HG03378 (cell line): ENCODE results near the gene HEBP1.

ENCODE experiments used
- ATAC-seq: cut with Tn5 transposase; IDR thresholded peaks from one replicate; pipeline ENCODE4 v1.9.1; 2021; ENCODE audit warnings: mild to moderate bottlenecking, moderate library complexity; ENCODE audit not compliant: unreplicated experiment

HEBP1 gene

DNA sequence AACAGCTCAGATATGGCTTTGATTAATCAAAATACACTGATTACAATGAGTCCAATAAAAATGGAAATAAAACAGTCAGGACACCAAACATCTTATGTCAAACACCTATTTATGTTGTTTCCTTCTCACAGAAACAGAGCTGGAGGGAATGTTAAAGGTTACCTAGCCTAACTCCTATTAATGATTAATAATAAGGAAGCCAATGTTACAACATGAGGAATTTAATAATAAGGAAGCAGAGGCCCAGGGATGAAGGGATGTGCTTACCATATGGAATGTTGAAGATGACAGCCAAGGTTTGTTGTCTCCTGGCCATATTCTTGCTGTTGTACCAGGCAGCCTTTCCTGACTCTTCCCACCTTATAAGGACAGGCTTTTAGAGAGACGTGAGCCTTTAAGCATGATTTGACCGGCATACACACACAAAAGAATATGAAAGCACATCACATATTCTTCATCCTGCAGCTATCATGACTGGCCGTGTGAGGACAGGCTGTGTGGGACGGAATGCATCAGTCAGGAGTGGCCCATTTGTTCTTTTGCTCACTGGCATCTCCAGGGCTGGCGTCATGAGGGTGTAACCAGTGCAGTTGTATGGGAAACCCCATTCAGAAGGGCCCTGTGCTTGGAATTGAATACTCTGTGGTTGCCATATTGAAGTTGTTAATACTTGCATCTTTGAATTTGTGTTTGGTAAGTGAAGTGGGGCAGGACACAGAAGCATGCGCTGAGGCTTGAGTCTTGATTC is 45.0 kb downstream of the HEBP1 start:
- no peak for ATAC-seq

DNA sequence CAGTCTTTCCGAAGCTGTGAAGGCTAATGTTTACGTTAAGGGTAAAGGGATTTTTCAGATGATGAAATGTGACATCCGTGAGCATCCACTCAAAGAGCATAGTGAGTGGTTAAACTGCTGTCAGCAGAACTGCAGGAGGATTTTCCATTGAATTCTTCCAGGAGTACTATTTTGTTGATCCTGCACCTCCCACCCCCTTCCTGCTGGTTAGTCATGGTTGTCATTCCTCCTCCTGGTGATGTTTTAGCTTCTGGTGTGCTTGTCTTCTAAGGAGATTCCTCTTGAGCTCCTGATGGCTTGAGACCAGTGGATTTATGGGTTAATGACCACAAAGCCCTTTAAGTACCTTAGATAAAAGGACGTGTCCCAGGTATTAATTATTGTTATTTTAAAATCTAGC is 45.7 kb downstream of the HEBP1 start:
- ATAC-seq, result no peak

GRCh38 chr12:12952036-12952435 is 48.0 kb downstream of the HEBP1 start, which contains the start of gene GPRC5D:
GPRC5D (minus strand) TSS chr12:12952170; CDS start chr12:12950384, 1,786 bp downstream.
- ATAC-seq, result no peak

DNA sequence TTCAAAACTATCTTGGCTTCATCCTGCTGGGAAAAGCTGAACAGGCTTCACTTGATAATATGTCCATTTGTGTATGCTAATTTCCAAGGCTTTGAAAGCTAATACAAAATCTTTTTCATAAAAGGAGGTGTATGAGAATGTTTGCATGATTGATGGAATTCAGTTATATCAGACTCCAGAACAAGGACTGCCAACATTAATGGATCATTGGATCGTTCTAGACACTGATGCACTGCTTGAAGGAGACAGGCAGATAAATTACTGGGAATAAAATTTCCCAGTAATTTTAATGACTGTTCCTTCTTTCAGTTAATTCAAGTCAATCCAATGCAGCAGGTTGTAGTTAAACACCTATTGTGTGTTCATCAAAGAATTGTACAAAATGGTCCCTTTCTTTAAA is 48.6 kb downstream of the HEBP1 start:
- ATAC-seq, result no peak

GRCh38 chr12:12947902-12948301 is 52.2 kb downstream of the HEBP1 start:
- no peak for ATAC-seq

DNA sequence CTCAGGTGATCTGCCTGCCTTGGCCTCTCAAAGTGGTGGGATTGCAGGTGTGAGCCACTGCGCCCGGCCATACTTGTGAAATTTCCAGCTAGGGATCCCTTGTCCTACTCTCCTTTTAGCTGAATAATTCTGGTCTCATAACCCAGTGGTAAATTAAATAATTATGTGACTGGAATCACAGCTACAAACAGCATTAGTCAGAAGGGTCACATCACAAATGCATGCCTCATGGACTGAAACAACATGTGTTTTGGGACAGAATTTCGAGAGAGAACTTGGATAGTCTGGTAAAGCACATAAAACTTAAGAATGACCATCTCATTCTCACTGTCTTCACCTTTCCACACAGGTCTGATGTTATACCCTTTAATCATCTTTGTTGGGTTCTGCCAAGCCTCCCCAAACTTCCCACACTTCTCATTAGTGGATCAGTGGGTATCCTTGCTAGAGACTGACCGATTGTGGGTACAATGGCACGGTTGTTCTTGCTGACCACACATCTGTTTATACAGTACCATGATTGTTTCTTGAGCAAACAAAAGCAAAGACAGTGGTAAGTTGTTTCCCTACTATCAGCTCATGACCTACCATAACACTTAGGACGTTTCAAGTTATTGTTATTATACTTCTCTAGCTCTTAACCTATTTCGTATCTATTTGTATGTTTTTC is 53.2 kb downstream of the HEBP1 start:
- no peak for ATAC-seq

GRCh38 chr12:12945591-12945990 is 54.5 kb downstream of the HEBP1 start:
- no peak for ATAC-seq

GRCh38 chr12:12943586-12944260 is 56.3 kb downstream of the HEBP1 start:
- ATAC-seq, result no peak

- ATAC-seq, result no peak
These were observed 58.4 kb downstream of the HEBP1 start for GRCh38 chr12:12941450-12942350.

DNA sequence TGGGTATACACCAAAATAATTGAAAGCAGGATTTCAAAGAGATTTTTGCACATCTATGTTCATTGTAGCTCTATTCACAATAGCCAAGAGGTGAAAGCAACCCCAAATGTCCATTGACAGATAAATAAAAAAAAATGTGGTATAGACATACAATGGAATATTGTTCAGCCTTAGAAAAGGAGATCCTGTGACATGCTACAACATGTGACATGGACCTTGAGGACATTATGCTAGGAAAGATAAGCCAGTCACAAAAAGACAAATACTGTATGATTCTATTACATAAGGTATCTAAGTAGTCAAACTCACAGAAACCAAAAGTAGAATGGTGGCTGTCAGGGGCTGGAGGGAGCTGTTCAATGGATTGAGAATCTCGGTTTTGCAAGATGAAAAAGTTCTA is 60.2 kb downstream of the HEBP1 start:
- no peak for ATAC-seq

DNA sequence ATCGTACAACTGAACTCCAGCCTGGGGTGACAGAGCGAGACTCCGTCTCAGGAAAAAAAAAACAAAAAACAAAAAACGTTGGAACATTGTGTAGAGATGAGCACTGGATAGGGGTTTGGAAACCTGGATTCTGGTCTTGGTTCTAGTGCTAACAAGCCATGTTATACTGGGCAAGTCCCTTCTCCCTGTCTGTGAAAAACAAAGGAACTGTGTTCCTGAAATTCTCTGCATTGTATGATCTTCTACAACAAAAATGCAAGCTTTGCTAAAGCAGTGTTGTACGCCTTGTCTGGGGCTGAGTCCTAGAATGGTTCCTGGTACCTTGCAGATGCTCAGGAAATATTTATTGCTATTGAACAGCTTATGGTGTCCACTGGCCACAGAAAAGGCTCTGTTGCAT is 61.5 kb downstream of the HEBP1 start:
- no peak for ATAC-seq

GRCh38 chr12:12936983-12937491 is 63.0 kb downstream of the HEBP1 start:
- ATAC-seq, result no peak

DNA sequence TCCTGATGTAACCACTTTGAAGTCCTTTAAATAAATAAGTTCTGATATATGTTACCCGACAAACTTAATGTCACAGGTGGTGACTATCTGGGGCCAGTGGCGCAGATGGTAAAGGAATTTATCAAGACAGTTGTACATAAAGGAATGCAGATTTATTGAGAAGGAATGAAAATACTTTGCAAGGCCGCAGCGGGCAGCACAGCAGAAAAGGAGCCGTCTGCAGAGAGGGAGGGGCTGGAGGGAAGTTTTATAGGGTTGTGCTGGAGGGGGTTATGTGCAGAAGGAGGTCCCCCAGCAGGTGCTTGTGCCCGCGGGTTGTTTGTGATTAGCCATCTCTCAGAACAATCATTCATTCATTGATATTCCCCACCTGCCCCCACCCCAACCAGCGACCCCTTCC is 65.5 kb downstream of the HEBP1 start:
- ATAC-seq, result no peak

GRCh38 chr12:12933742-12934141 is 66.3 kb downstream of the HEBP1 start:
- ATAC-seq, result no peak

- ATAC-seq, result no peak
These were observed 69.3 kb downstream of the HEBP1 start for GRCh38 chr12:12930633-12931219.

- ATAC-seq, result no peak
These were observed 70.4 kb downstream of the HEBP1 start for GRCh38 chr12:12929696-12930095.

- ATAC-seq, result no peak
These were observed 72.6 kb downstream of the HEBP1 start for GRCh38 chr12:12927211-12928079.

DNA sequence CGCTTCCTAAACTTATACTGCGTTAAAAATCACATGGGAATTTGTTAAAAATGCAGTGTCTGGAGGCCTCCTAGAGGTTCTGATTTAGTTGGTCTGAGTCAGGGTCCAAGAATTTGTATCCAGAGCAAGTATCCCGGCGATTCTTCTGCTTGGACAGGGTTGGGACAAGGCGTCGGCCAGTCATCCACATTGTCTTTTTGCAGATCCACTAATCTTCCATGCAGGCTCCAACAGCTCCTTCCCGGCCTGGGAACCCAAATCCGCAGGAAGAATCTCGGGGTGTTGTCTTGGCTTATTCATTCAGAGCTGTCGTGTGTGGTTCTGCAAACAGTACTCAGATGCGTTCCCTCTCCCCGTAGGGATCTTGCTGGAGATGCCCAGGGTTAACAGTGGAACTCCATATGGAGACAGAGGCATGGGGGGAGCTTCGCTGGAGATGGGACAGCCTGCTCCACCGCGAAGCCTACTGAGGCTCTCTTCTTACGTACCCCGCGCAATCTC is 73.4 kb downstream of the HEBP1 start:
- no peak for ATAC-seq

DNA sequence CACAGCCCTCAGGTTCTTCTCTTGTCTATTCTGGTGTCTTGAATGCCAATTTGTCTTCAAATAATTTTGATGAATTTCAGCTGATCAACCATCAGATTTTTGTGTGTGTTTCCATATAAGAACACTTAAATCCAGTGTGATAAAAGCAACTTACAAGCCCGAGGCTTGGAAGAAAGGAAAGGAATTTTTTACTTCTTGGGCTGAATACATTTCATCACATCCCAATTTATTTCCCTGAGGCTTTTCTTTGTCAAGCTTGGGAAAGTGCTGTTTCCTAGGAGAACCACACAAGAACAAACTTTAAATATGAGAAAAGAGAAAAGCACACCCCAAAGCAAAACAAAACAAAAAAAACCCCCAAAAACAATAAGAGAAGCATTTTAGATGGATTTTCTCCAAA is 74.7 kb downstream of the HEBP1 start:
- ATAC-seq, result no peak
